Nephron progenitor cell (in vitro differentiated cells): Measurements from ENCODE around the gene SCUBE2.

Source experiments
- DNase-seq: peaks from one replicate; pipeline ENCODE4 v3.0.0; 2021
- H3K27ac Mint-ChIP-seq: 2 replicates; pipeline ENCODE4 v1.8.0; 2021; ENCODE audit warnings: mild to moderate bottlenecking, moderate library complexity, mixed read lengths
- H3K27me3 Mint-ChIP-seq: 2 replicates; pipeline ENCODE4 v1.8.0; 2021; ENCODE audit warnings: mild to moderate bottlenecking, low read depth, mixed read lengths; ENCODE audit not compliant: poor library complexity
- H3K36me3 Mint-ChIP-seq: 2 replicates; pipeline ENCODE4 v1.8.0; 2021; ENCODE audit warnings: low read depth, mixed read lengths
- H3K4me1 Mint-ChIP-seq: 2 replicates; pipeline ENCODE4 v1.8.0; 2021; ENCODE audit warnings: mixed read lengths
- H3K4me3 Mint-ChIP-seq: 2 replicates; pipeline ENCODE4 v1.8.0; 2021; ENCODE audit warnings: mild to moderate bottlenecking, moderate library complexity, mixed read lengths
- H3K9me3 Mint-ChIP-seq: 2 replicates; pipeline ENCODE4 v1.8.0; 2021; ENCODE audit warnings: mild to moderate bottlenecking, moderate library complexity, mixed read lengths
- CTCF ChIP-seq: fragments of 200-600 bp; sonication (generic); IDR thresholded peaks from 2 replicates; pipeline ENCODE4 v1.5.0; 2021; ENCODE audit warnings: antibody characterized with exemption

Gene SCUBE2

GRCh38 chr11:9020916-9021315 lies 70.5 kb downstream of the SCUBE2 start:
- Mint-ChIP-seq H3K4me3 (no peak overlapping the region), H3K9me3 (no peaks in the 10 kb centered on the region)

GRCh38 chr11:9019861-9020260 lies 71.5 kb downstream of the SCUBE2 start:
- Mint-ChIP-seq H3K27ac (no peak overlapping the region), H3K4me3 (no peak overlapping the region), H3K27me3 (peaks cover 17% of the 10 kb centered on the region), H3K4me1 (no peaks in the 10 kb centered on the region), H3K36me3 (no peaks in the 10 kb centered on the region), H3K9me3 (no peaks in the 10 kb centered on the region)
- DNase-seq = no peak
- no peak for TF ChIP-seq CTCF

More at GRCh38 chr11:9020916-9021315, 70.5 kb downstream of the SCUBE2 start:
- Mint-ChIP-seq H3K36me3 (no peaks in the 10 kb centered on the region), H3K27me3 (peaks cover 21% of the 10 kb centered on the region), H3K4me1 (no peaks in the 10 kb centered on the region), H3K27ac (no peak overlapping the region)
- DNase-seq = no peak
- no peak for TF ChIP-seq CTCF

GRCh38 chr11:9017773-9018172 lies 73.6 kb downstream of the SCUBE2 start:
- H3K9me3 Mint-ChIP-seq = peaks cover 5% of the 10 kb centered on the region
- no peak for TF ChIP-seq CTCF
- H3K4me3 Mint-ChIP-seq = no peak overlapping the region
- H3K36me3 Mint-ChIP-seq = no peaks in the 10 kb centered on the region
- peaks cover 22% of the 10 kb centered on the region for H3K27me3 Mint-ChIP-seq
- H3K27ac Mint-ChIP-seq = no peak overlapping the region
- no peak for DNase-seq
- no peaks in the 10 kb centered on the region for H3K4me1 Mint-ChIP-seq

- Mint-ChIP-seq H3K4me1 (no peaks in the 10 kb centered on the region), H3K27ac (no peak overlapping the region), H3K4me3 (no peak overlapping the region), H3K27me3 (peaks cover 21% of the 10 kb centered on the region), H3K9me3 (peaks cover 8% of the 10 kb centered on the region), H3K36me3 (no peaks in the 10 kb centered on the region)
- no peak for DNase-seq
- no peak for TF ChIP-seq CTCF
Observed at GRCh38 chr11:9016916-9017642, 74.3 kb downstream of the SCUBE2 start.

- no peak overlapping the region for H3K27ac Mint-ChIP-seq
- peaks cover 25% of the 10 kb centered on the region for H3K27me3 Mint-ChIP-seq
- peak; percentile 64 for DNase-seq
- no peaks in the 10 kb centered on the region for H3K36me3 Mint-ChIP-seq
- H3K4me1 Mint-ChIP-seq = no peaks in the 10 kb centered on the region
- peaks cover 20% of the 10 kb centered on the region for H3K9me3 Mint-ChIP-seq
- H3K4me3 Mint-ChIP-seq = no peak overlapping the region
- TF ChIP-seq CTCF = peak; percentile 74
Observed at GRCh38 chr11:9015677-9016076, 75.7 kb downstream of the SCUBE2 start.

- no peak overlapping the region for H3K4me3 Mint-ChIP-seq
- H3K36me3 Mint-ChIP-seq = no peaks in the 10 kb centered on the region
- H3K9me3 Mint-ChIP-seq = peaks cover 28% of the 10 kb centered on the region
- no peaks in the 10 kb centered on the region for H3K4me1 Mint-ChIP-seq
- peaks cover 32% of the 10 kb centered on the region for H3K27me3 Mint-ChIP-seq
- no peak overlapping the region for H3K27ac Mint-ChIP-seq
- no peak for DNase-seq
- TF ChIP-seq CTCF = no peak
Observed at GRCh38 chr11:9014826-9015225, 76.6 kb downstream of the SCUBE2 start.
